Measurements from ENCODE around the gene PRELP. TPM values are rescaled to one million over a fixed set of nuclear protein-coding genes. Genes with fewer than 3 reads are reported as not detected.

The PRELP gene
- total RNA-seq, 1 experiment from 2014 or later: not detected

GRCh38 chr1:203462143-203462542 is 13.5 kb upstream of the PRELP start:
- no peak for TF ChIP-seq EZH2 (IDR thresholded peaks at IDR 0.05; ENCODE audit: low read length, unreplicated experiment)
- H3K4me3 ChIP-seq (ENCODE audit: low read length): no peak overlapping the region
- no peaks in the 10 kb centered on the region for H3K36me3 ChIP-seq (ENCODE audit: low read depth, low read length)
- H3F3A ChIP-seq (ENCODE audit: low read length, unreplicated experiment): no peaks in the 10 kb centered on the region
- ATAC-seq (no peak), DNase-seq (no peak)
- BruUV-seq (replicated peaks): no TSS peak
- intact Hi-C loops (cut with micrococcal nuclease): no loop called here
- no peak overlapping the region for H2AFZ ChIP-seq (ENCODE audit: low read length)
- no peaks in the 10 kb centered on the region for H3K9me3 ChIP-seq (ENCODE audit: low read length)
- H4K20me1 ChIP-seq (ENCODE audit: low read length): no peaks in the 10 kb centered on the region
- ChIA-PET POLR2A (ENCODE audit: unreplicated experiment) (interaction anchor here (0.6 kb wide), 1 partner anchor 541 kb away, joined by 6 read pairs; no protein-coding TSS in a partner anchor), CTCF (no interaction called here)
- no peak overlapping the region for H3K9ac ChIP-seq (ENCODE audit: low read length)
- H3K27me3 ChIP-seq (ENCODE audit: low read length): peaks cover 29% of the 10 kb centered on the region
- no peaks in the 10 kb centered on the region for H3K9me2 ChIP-seq (replicated peaks; ENCODE audit: low read length)
- H3K27ac ChIP-seq (ENCODE audit: low read length): no peak overlapping the region
- H3K79me2 ChIP-seq (ENCODE audit: low read length): no peaks in the 10 kb centered on the region
- H3K4me1 ChIP-seq (ENCODE audit: insufficient read depth, low read length): no peaks in the 10 kb centered on the region
- no peak overlapping the region for H3K4me2 ChIP-seq (ENCODE audit: low read length)

DNA sequence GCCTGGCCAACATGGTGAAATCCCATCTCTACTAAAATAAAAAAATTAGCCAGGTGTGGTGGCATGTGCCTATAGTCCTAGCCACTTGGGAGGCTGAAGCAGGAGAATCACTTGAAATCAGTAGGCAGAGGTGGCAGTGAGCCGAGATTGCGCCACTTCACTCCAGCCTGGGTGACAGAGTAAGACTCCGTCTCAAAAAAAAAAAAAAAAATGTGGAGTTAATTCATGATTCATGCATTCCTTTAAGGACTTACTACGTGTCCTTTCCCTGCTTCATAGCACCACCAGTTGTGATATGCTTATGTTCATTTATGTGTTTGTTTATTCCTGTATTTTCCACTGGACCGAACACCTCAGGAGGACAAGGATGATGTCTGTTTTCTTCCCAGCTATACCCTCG is 12.7 kb upstream of the PRELP start:
- no peak overlapping the region for H3K4me3 ChIP-seq (ENCODE audit: low read length)
- intact Hi-C loops (cut with micrococcal nuclease): no loop called here
- DNase-seq (peak; percentile 56), ATAC-seq (0 out of 2 replicates have a peak, but pooled peaks have one; percentile 24)
- BruUV-seq (replicated peaks): no TSS peak
- H3K4me2 ChIP-seq (ENCODE audit: low read length): no peak overlapping the region
- CTCF ChIA-PET: no interaction called here
- TF ChIP-seq EZH2 (IDR thresholded peaks at IDR 0.05; ENCODE audit: low read length, unreplicated experiment): no peak
- no peak for TF ChIP-seq EZH2phosphoT487 (IDR thresholded peaks at IDR 0.05; ENCODE audit: borderline replicate concordance, low read length)
- TF ChIP-seq, protein P1, sequence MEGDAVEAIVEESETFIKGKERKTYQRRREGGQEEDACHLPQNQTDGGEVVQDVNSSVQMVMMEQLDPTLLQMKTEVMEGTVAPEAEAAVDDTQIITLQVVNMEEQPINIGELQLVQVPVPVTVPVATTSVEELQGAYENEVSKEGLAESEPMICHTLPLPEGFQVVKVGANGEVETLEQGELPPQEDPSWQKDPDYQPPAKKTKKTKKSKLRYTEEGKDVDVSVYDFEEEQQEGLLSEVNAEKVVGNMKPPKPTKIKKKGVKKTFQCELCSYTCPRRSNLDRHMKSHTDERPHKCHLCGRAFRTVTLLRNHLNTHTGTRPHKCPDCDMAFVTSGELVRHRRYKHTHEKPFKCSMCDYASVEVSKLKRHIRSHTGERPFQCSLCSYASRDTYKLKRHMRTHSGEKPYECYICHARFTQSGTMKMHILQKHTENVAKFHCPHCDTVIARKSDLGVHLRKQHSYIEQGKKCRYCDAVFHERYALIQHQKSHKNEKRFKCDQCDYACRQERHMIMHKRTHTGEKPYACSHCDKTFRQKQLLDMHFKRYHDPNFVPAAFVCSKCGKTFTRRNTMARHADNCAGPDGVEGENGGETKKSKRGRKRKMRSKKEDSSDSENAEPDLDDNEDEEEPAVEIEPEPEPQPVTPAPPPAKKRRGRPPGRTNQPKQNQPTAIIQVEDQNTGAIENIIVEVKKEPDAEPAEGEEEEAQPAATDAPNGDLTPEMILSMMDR (conservative IDR thresholded peaks at IDR 0.05; ENCODE audit: low read depth, low read length): no peak
- H3K36me3 ChIP-seq (ENCODE audit: low read depth, low read length): no peaks in the 10 kb centered on the region
- H3F3A ChIP-seq (ENCODE audit: low read length, unreplicated experiment): no peaks in the 10 kb centered on the region
- H3K79me2 ChIP-seq (ENCODE audit: low read length): no peaks in the 10 kb centered on the region
- no peaks in the 10 kb centered on the region for H3K4me1 ChIP-seq (ENCODE audit: insufficient read depth, low read length)
- no peak overlapping the region for H3K9ac ChIP-seq (ENCODE audit: low read length)
- no peak overlapping the region for H2AFZ ChIP-seq (ENCODE audit: low read length)
- H4K20me1 ChIP-seq (ENCODE audit: low read length): no peaks in the 10 kb centered on the region
- H3K9me3 ChIP-seq (ENCODE audit: low read length): no peaks in the 10 kb centered on the region
- no peak overlapping the region for H3K27ac ChIP-seq (ENCODE audit: low read length)
- no peaks in the 10 kb centered on the region for H3K9me2 ChIP-seq (replicated peaks; ENCODE audit: low read length)
- POLR2A ChIA-PET (ENCODE audit: unreplicated experiment): no interaction called here
- peaks cover 26% of the 10 kb centered on the region for H3K27me3 ChIP-seq (ENCODE audit: low read length)

DNA sequence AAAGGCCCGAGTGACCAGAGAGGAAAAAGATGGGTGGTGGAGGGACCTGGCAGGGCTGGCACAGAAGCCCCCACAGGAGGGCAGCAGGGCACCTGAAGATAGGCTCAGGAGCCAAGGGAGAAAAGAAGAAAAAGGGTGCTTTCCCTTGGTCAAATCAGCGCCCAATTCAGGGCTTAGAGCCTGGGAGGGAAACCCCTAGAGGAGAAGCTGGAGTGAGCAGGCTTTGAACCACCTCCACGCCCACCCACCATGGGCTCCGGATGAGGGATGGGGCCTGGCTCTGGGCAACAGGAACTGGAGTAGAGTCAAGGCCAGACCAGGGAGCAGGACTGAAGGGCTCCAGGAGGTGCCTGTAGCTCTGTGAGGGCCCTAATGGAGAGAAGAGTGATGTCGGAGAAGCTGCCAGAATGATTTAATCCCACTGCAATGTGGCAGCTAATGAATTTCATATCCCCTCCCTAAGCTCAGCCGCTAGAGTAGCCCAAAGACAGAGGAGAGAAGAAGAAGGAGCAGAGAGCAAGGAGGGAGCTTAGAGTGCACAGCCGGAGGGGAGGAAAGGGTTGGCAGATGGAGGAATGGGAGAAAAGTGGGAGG is 12.0 kb upstream of the PRELP start:
- H3K4me3 ChIP-seq (ENCODE audit: low read length): no peak overlapping the region
- H3F3A ChIP-seq (ENCODE audit: low read length, unreplicated experiment): no peaks in the 10 kb centered on the region
- no peaks in the 10 kb centered on the region for H3K9me3 ChIP-seq (ENCODE audit: low read length)
- no TSS peak for BruUV-seq (replicated peaks)
- H3K4me1 ChIP-seq (ENCODE audit: insufficient read depth, low read length): no peaks in the 10 kb centered on the region
- peaks cover 19% of the 10 kb centered on the region for H3K27me3 ChIP-seq (ENCODE audit: low read length)
- no peak overlapping the region for H2AFZ ChIP-seq (ENCODE audit: low read length)
- no peak overlapping the region for H3K4me2 ChIP-seq (ENCODE audit: low read length)
- ChIA-PET CTCF (no interaction called here), POLR2A (ENCODE audit: unreplicated experiment) (no interaction called here)
- ATAC-seq (no peak), DNase-seq (peak; percentile 10)
- TF ChIP-seq EZH2phosphoT487 (IDR thresholded peaks at IDR 0.05; ENCODE audit: borderline replicate concordance, low read length): no peak
- TF ChIP-seq, protein P1 (conservative IDR thresholded peaks at IDR 0.05; ENCODE audit: low read depth, low read length): peak; percentile 35; the same call in 1 of the 2 replicates
- no peak for TF ChIP-seq EZH2 (IDR thresholded peaks at IDR 0.05; ENCODE audit: low read length, unreplicated experiment)
- H3K79me2 ChIP-seq (ENCODE audit: low read length): no peaks in the 10 kb centered on the region
- H3K9me2 ChIP-seq (replicated peaks; ENCODE audit: low read length): no peaks in the 10 kb centered on the region
- no peaks in the 10 kb centered on the region for H3K36me3 ChIP-seq (ENCODE audit: low read depth, low read length)
- no peaks in the 10 kb centered on the region for H4K20me1 ChIP-seq (ENCODE audit: low read length)
- H3K9ac ChIP-seq (ENCODE audit: low read length): no peak overlapping the region
- H3K27ac ChIP-seq (ENCODE audit: low read length): no peak overlapping the region
- intact Hi-C loops (cut with micrococcal nuclease): no loop called here
